NCI-H128 (cell line): ENCODE results near the gene ADCY3.

ENCODE experiments used
- DNase-seq: peaks from one replicate; lab custom pipeline; 2025; ENCODE audit not compliant: unreplicated experiment; lab: John Stamatoyannopoulos, UW

The ADCY3 gene

GRCh38 chr2:24926220-24926601, 6.2 kb upstream of the ADCY3 start:
- no peak for DNase-seq

- no peak for DNase-seq
These were observed 5.8 kb upstream of the ADCY3 start for GRCh38 chr2:24925815-24926214.

GRCh38 chr2:24924732-24925131, 4.7 kb upstream of the ADCY3 start:
- DNase-seq, result no peak

GRCh38 chr2:24924266-24924665, 4.2 kb upstream of the ADCY3 start:
- no peak for DNase-seq

- DNase-seq, result no peak
These were observed 3.1 kb upstream of the ADCY3 start for GRCh38 chr2:24923106-24923505.

- DNase-seq, result no peak
These were observed 2.5 kb upstream of the ADCY3 start for GRCh38 chr2:24922556-24922955.

- no peak for DNase-seq
These were observed 888 bp upstream of the ADCY3 start for GRCh38 chr2:24920809-24921441.

GRCh38 chr2:24919506-24920097, 435 bp downstream of the ADCY3 start:
- DNase-seq, result no peak

- DNase-seq, result no peak
These were observed 966 bp downstream of the ADCY3 start for GRCh38 chr2:24919037-24919505.

- no peak for DNase-seq
These were observed 1.6 kb downstream of the ADCY3 start for GRCh38 chr2:24918326-24919036.

GRCh38 chr2:24917731-24918325, 2.2 kb downstream of the ADCY3 start:
- DNase-seq, result no peak

GRCh38 chr2:24917086-24917485, 3.0 kb downstream of the ADCY3 start:
- no peak for DNase-seq

- DNase-seq, result no peak
These were observed 4.2 kb downstream of the ADCY3 start for GRCh38 chr2:24915796-24916195.

GRCh38 chr2:24915175-24915574, 4.9 kb downstream of the ADCY3 start:
- no peak for DNase-seq

- no peak for DNase-seq
These were observed 5.3 kb downstream of the ADCY3 start for GRCh38 chr2:24914713-24915112.

- no peak for DNase-seq
These were observed 6.1 kb downstream of the ADCY3 start for GRCh38 chr2:24913911-24914310.

- DNase-seq, result no peak
These were observed 7.1 kb downstream of the ADCY3 start for GRCh38 chr2:24912986-24913385.

- DNase-seq, result no peak
These were observed 7.5 kb downstream of the ADCY3 start for GRCh38 chr2:24912523-24912922.

GRCh38 chr2:24910245-24910644, 9.8 kb downstream of the ADCY3 start:
- no peak for DNase-seq

- DNase-seq, result no peak
These were observed 10.4 kb downstream of the ADCY3 start for GRCh38 chr2:24909555-24910177.

GRCh38 chr2:24908461-24908901, 11.6 kb downstream of the ADCY3 start:
- no peak for DNase-seq
